GM12875 (cell line): ENCODE data around the gene IRF1.

Source experiments
- H3K4me3 ChIP-seq: one replicate; pipeline ENCODE4 v1.5.1; 2011; ENCODE audit warnings: low read depth, low read length, control low read depth
- CTCF ChIP-seq: IDR thresholded peaks from 2 replicates; pipeline ENCODE4 v1.5.1; 2011; ENCODE audit warnings: low read depth, mild to moderate bottlenecking, control low read depth, inconsistent platforms, low read length, moderate library complexity, borderline replicate concordance; ENCODE audit not compliant: insufficient read depth

The IRF1 gene

DNA sequence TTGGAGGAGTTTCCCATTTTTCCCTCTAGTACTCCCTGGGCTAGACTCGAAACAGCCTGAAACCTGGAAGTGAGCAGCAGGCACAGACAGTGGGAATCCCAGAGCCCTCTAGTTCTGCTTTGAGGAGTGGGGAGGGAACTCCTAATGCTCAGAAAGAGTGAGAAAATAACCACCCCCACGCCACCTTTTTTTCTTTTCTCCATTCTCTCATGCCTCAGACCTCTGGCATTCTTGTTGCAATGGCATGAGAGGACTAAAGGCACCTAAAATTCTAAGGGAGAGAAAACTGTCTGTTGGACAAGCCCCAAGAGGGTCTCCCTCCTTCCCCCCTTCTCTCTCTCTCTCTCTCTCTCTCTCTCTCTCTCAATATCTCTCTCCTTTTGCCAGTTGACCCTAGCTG lies 15.1 kb upstream of the IRF1 start:
- H3K4me3 ChIP-seq = no peak overlapping the region
- TF ChIP-seq CTCF = no peak

GRCh38 chr5:132504746-132505145 lies 14.2 kb upstream of the IRF1 start:
- no peak for TF ChIP-seq CTCF
- H3K4me3 ChIP-seq = no peak overlapping the region

DNA sequence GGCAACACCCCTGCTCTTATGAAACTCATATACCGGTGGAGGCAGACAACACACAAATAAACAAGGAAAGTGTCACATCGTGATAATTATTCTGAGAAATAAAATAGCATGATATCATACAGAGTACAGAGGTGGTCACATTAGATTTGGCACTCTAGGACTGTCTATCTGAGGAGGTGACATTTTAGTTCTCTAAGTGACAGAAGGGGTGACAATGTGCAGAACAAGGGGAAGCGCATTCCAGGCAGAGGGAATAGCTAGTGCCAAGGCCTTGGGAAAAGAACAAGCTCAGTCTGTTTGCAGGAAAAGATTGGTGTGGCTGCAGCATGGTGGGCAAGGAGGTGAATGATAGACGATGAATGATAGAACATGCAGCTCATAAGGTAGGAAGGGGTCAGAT lies 12.7 kb upstream of the IRF1 start:
- H3K4me3 ChIP-seq = no peak overlapping the region
- TF ChIP-seq CTCF = no peak

DNA sequence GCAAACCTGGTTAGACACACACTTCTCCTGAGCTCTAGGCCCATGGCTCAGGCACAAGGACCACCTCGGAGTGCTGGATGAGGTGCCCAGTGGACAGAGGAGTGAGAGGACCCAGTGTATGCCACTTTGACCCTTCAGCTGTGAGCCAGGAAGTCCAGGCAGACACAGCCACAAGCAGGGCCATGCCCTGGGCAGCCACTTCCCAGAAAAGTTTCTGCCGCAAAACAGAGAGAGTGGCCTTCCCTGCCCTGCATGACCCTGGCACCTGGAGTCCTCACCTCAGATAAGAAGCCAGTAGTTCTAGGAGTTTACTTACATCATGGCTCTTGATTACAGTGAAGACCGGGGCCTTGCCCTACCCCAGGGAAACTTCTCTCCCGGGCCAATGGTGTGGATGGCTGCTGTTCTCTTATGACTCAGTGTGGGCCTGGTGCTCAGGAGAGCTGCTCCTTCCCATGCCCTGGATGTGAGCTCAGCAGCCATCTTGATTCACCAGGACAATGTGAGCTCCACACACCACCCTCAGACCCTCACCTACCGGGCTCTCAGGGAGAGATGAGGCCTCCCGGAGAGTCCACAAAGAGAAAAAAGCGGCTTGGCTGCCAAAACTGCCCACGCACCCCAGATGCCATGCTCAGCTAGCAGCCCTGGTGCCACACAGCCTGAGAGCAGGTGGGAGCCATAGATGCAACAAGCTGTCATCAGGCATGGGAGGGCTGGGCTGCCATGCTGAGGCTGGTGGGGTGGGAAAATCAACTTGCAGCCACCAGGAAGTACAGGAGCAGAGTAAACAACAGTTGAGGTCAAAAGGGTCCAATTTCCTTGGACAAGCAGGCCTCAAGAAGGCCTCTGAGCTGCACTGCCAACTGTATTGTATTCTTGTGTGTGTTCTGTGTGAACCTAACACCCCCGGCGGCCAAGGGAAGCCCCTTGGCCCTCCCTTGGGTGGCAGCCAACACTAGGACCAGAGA lies 11.7 kb upstream of the IRF1 start:
- H3K4me3 ChIP-seq = no peak overlapping the region
- TF ChIP-seq CTCF = no peak

- no peak overlapping the region for H3K4me3 ChIP-seq
- TF ChIP-seq CTCF = no peak
These were observed 11.0 kb upstream of the IRF1 start for GRCh38 chr5:132501629-132501956.

- peak; percentile 67 for TF ChIP-seq CTCF
- H3K4me3 ChIP-seq = no peak overlapping the region
These were observed 10.5 kb upstream of the IRF1 start for GRCh38 chr5:132500931-132501628.
